T-helper 9 cell (primary cell): Measurements from ENCODE around the gene C19orf85.
"Not testable (repeated sequence)": the region's sequence is repeated elsewhere in the genome, so short reads cannot be mapped to it uniquely, and the experiment has no call there.

Experiments used
- DNase-seq: peaks from one replicate; pipeline ENCODE4 v3.0.0-alpha.2; 2020

Gene C19orf85

GRCh38 chr19:55455576-55456235 lies 8.8 kb downstream of the C19orf85 start:
- DNase-seq, result no peak

- DNase-seq, result peak; percentile 28
Measured at GRCh38 chr19:55454787-55455243, 9.7 kb downstream of the C19orf85 start.

GRCh38 chr19:55453511-55454260 lies 10.9 kb downstream of the C19orf85 start:
- DNase-seq, result no peak

- no peak for DNase-seq
Measured at GRCh38 chr19:55452749-55453346, 11.7 kb downstream of the C19orf85 start.

DNA sequence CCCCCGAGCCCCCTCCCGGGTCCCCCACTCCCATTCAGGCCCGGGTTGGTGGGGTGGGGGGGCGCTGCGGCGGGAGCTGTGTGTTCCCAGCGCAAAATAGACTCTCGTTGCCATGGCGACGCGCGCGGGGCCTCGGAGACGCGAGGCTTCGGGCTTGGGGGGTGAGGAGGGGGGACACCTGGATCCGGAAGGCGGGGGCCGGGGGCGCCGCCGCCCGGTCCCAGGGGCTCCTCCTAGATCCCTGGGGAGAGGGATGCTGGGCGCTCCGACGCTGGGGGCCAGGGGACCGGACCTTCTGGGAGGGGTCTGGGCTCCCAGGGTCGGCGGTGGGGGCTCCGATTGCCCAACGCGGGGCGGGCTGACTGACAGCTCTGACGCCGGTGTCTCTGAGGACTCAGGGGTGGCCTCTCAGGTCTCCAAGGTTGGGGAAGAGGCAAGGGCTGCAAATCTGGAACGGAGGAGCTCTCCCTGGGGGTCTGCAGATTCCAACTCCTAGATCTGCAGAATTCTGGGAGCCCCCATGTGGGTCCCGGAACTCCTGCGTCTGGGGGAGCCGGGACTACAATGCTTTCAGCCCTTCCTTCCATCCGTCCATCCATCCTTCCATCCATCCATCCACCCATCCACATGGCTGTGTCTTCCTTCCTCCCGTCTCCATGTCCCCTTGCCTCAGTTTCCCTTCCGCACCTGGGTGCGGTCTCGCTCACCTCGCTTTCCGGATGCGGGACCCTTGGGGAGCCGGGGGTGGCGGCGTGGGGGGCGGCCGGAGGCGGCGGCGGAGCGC lies 12.4 kb downstream of the C19orf85 start:
- peak; percentile 28 for DNase-seq

DNA sequence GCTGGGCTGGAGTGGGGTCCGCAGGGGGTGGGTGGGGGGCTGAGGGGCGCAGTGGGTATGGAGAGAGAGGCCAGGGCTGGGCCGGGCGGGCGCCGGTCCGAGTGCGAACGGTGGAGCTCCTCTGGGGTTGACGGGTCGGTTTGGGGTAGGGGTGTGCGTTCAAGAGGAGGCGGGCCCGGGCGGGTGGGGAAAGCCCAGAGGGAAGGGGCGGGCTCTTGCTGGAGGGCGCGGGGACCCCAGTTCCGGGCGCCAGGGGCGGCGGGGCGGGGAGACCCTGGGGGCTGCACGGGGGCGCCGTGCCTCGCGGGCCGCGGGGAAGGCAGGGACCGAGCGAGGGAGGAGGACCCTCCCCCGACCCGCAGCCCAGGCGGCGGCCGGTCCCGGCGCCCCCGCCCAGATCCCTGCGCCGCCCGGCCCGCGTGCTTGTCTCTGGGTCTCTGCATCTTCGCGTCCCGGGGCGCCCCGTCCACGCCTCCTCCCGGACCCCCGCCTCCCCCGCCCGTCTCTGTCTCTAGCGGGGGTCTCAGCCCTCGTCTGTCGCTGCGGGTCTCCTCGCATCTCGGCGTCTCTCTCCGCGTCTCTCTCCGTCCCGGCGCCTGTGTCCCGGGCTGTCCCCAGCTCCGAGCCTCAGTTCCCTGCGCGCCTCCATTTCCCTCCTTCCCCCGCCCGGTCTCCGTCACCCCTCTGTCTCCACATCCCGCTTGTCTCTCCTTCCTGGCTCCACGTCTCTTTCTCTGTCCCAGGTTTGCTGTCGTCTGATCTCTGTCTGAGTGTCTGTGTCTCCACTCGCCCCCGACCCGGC lies 13.2 kb downstream of the C19orf85 start:
- no peak for DNase-seq

DNA sequence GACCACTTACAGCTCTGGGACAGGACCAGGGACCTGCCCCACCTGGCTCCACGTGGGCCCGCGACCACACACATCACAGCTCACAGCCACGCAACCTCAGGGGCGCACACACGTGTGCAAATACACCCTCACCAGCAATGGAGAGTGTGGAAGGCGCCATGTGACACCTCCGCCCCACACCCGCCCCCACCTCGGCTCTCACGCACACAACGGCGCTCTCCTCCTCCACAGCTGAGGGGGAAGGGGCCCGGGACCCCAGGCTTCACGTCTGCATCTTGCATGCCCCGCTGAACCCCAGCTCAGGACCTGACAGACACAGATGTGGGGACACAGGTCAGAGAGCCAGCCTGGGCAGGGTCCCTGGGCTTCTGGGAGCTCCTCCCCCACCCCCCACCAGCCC lies 15.1 kb downstream of the C19orf85 start:
- DNase-seq, result no peak

- not testable (repeated sequence) for DNase-seq
Measured at GRCh38 chr19:55448175-55448490, 16.4 kb downstream of the C19orf85 start.

DNA sequence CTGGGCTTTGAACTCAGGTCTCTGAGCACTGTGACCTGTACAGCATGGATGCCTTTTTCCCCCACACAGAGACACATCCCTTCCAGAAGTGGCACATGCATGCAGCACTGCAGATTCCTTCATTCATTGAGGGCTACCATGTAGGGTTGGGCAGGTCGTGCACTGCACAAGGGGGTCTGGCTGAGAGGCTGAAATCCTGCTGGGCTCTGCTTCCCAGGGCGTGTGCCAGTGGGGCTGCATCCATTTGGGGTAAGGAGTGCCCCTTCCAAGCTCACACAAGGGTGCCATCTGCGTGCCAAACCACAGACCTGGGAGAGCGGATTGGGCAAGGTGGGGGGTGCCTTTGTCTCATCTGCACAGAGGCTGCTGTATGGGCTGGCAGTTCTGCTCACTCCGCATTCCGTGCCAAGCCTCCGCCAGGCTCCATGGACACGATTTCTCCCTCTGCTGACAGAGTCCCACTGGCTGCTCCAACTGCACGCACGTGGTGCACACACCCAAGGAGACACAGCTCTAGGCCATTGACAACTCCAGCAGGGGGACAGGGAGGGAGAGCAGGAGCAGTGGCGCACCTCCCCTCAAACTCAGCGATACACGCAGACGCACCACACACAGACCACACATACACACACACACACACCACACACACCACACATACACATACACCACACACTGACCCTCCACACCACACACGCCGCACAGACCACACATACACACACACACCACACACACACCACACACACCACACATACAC lies 17.0 kb downstream of the C19orf85 start:
- DNase-seq, result no peak

- DNase-seq, result no peak
Measured at GRCh38 chr19:55446060-55446459, 18.5 kb downstream of the C19orf85 start.

DNA sequence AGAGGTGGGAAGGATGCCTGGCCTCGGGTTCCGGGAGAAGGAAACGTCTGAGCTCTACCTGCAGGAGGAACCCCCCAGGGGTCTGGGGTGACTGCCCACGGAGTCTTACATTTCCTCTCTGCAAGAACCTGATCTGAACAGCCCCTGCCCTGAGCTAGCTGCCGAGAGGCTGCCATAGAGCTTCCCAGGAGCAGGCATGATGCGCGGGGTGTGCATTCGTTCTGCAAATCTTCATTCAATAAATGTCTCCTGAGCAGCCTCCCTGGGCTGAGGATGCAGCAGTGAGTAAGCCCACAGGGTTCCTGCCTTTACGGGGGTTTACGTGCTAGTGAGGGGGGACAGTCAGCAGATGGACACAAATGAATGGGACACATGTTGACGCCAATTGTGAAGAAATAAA lies 19.9 kb downstream of the C19orf85 start:
- DNase-seq, result no peak

GRCh38 chr19:55443824-55444480 lies 20.6 kb downstream of the C19orf85 start:
- no peak for DNase-seq

DNA sequence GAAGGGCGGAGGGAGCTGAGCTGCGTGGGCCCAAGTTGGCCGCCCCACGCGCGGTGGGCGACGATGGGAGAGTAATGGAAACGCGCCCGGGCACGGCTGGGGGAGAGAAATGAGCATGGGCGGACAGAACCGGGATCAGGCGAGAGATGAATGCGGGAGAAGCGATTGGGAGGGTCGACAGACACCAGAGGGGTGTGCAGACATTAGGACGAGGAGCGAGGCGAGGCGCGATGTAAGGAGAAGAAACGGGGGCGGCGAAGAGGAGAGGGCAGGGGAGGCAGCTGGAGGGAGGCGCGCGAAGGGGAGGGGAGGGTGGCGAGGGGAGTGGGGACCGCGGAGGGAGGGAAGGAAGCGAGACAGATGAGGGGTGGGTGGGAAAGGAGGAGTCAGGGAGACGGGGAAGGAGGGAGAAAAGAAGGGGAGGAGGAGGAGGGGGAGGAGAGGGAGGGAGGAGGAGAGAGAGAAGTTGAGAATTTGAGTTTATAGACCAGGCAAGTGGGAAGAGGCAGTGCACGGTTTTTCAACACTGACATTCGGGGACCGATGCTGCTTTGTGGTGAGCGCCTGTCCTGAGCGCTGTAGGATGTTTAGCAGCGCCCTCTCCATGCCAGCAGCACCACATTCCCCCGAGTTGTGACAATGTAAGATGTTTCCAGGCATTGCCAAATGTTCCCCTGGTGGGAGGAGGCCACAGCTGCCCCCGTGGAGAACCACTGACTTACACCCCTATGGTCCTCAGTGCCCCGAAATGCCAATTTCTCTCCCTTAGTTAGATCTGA lies 21.3 kb downstream of the C19orf85 start, which contains the start of gene SHISA7:
Gene SHISA7, minus strand, starts transcription at position 256 of the 779 bp plus-strand sequence. CDS start 437 bp downstream, outside the sequence.
- no peak for DNase-seq

GRCh38 chr19:55442372-55442961 lies 22.1 kb downstream of the C19orf85 start:
- DNase-seq, result no peak

- DNase-seq, result no peak
Measured at GRCh38 chr19:55441692-55442321, 22.7 kb downstream of the C19orf85 start.

DNA sequence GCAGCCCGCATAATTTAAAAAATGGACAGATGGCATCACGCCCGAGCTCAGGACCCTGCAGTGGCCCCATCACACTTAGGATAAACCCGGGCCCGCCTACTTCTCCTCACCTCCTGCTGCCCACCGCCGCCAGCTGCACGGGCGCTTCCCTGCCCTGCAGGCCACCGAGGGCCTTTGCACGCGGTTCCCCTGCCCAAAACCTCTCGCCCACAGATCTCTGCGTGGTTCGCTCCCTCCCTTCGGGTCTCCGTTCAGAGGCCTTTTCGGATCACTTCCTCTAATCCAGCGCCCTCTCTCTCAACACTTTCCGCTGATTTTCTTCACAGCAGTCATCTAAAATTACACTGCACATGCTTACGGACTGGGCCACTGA lies 23.2 kb downstream of the C19orf85 start:
- DNase-seq, result no peak

GRCh38 chr19:55440411-55441105 lies 24.0 kb downstream of the C19orf85 start:
- DNase-seq, result no peak

DNA sequence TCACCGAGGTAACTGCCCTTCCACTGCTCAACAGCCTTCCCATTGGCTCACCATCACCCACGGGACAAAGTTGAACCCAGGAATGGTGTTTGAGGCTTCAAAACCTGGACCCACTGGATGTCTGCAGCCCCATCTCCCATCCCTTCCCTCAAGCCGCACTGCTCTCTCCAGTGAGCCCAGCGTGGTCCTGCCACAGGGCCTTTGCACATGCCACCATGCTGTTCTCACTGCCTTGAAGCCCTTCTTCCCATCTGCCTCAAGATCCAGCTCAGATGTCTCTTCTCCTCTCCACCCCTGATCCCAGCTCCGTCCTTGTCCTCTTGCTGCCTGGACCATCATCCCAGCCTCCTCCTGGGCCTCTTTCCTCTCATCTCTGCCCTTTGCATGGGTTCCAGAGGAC lies 25.5 kb downstream of the C19orf85 start:
- DNase-seq, result no peak

GRCh38 chr19:55437410-55437809 lies 27.1 kb downstream of the C19orf85 start:
- DNase-seq, result no peak
